HCT116 (cell line): ENCODE data around the gene YWHAB. TPM values are rescaled to one million over a fixed set of nuclear protein-coding genes. Genes with fewer than 3 reads are reported as not detected.

Source experiments
- ATAC-seq: fragments of 200-7000 bp; cut with Tn5 transposase; 2 replicates; pipeline ENCODE4 v1.9.1; 2020; ENCODE audit warnings: mild to moderate bottlenecking, moderate library complexity
- BruUV-seq: library from RNA; stranded (reverse); fragments of 400-500 nt; replicated peaks from 2 replicates; lab custom pipeline; 2021; lab: Mats Ljungman, UMichigan
- CTCF ChIA-PET: fragments of 300-600 bp; sonication (Branson Sonifier 250); formaldehyde crosslinking; loops from one replicate; lab custom pipeline; 2021; ENCODE audit warnings: antibody characterized with exemption; lab: Charles Lee
- POLR2A ChIA-PET: fragments of 300-600, 350-600 bp; sonication (Branson Sonifier 250); formaldehyde crosslinking; loops from one replicate; lab custom pipeline; 2021; ENCODE audit warnings: antibody characterized with exemption; lab: Charles Lee
- RAD21 ChIA-PET, 2 experiments: fragments of 300-600 bp; sonication (Branson Sonifier 250); formaldehyde crosslinking; loops; one replicate each; lab custom pipeline; 2023; ENCODE audit warnings: low total read pairs in 2 of 2; ENCODE audit not compliant: uncharacterized antibody in 2 of 2, unreplicated experiment in 2 of 2, low non-redundant PET in 1 of 2; lab: Charles Lee
- DNase-seq: peaks from one replicate; pipeline ENCODE4 v3.0.0-alpha.2; 2010; ENCODE audit warnings: low read depth, low spot score
- H2AFZ ChIP-seq: fragments of 200-600 bp; shearing (Covaris generic), sonication (generic); 2 replicates; pipeline ENCODE4 v1.6.1; 2017; ENCODE audit warnings: low read depth, mixed run types, mixed read lengths, antibody characterized with exemption, low read length; ENCODE audit not compliant: poor library complexity, severe bottlenecking
- H3K27ac ChIP-seq: 2 replicates; pipeline ENCODE4 v1.5.1; 2012; ENCODE audit warnings: low read depth, low read length
- H3K27me3 ChIP-seq: fragments of 200-600 bp; sonication (generic); 2 replicates; pipeline ENCODE4 v1.6.1; 2016; ENCODE audit warnings: mixed run types, low read length, mixed read lengths; ENCODE audit not compliant: insufficient read depth
- H3K36me3 ChIP-seq, 2 experiments: fragments of 200-500 bp in 1 of 2; fragments of 200-600 bp in 1 of 2; sonication (Bioruptor generic) in 1 of 2; sonication (generic) in 1 of 2; 2 replicates each; pipeline versions ENCODE4 v1.5.1 to v1.6.1; 2014 to 2016; ENCODE audit warnings: low read length in 2 of 2, inconsistent platforms in 1 of 2, mixed read lengths in 1 of 2, mixed run types in 1 of 2; ENCODE audit not compliant: insufficient read depth in 2 of 2, control insufficient read depth in 1 of 2
- H3K4me1 ChIP-seq, 2 experiments: fragments of 200-600 bp in 1 of 2; sonication (generic) in 1 of 2; 2 replicates each; pipeline versions ENCODE4 v1.5.1 to v1.6.1; 2012 to 2017; ENCODE audit warnings: low read length in 2 of 2, inconsistent platforms in 1 of 2, mild to moderate bottlenecking in 1 of 2, mixed read lengths in 1 of 2, mixed run types in 1 of 2, moderate library complexity in 1 of 2; ENCODE audit not compliant: insufficient read depth in 2 of 2, control insufficient read depth in 1 of 2
- H3K4me2 ChIP-seq: fragments of 200-600 bp; sonication (generic); 2 replicates; pipeline ENCODE4 v1.6.1; 2017; ENCODE audit warnings: mixed run types, low read length, mixed read lengths
- H3K4me3 ChIP-seq, 2 experiments: fragments of 200-600 bp in 1 of 2; sonication (generic) in 1 of 2; replicated peaks in 1 of 2; 2 replicates each; pipeline ENCODE4 v1.5.1; 2011 to 2016; ENCODE audit warnings: low read length in 2 of 2, control low read depth in 1 of 2, low read depth in 1 of 2, mild to moderate bottlenecking in 1 of 2, mixed read lengths in 1 of 2, mixed run types in 1 of 2
- H3K79me2 ChIP-seq: fragments of 200-600 bp; sonication (generic); 2 replicates; pipeline ENCODE4 v1.6.1; 2017; ENCODE audit warnings: mild to moderate bottlenecking, mixed run types, low read length, moderate library complexity, mixed read lengths; ENCODE audit not compliant: insufficient read depth
- H3K9ac ChIP-seq: fragments of 200-600 bp; sonication (generic); 2 replicates; pipeline ENCODE4 v1.6.1; 2016; ENCODE audit warnings: low read length, mixed read lengths
- H3K9me2 ChIP-seq: fragments of 200-600 bp; sonication (generic), shearing (Covaris generic); 2 replicates; pipeline ENCODE4 v1.6.1; 2017; ENCODE audit warnings: mixed run types, mild to moderate bottlenecking, moderate library complexity; ENCODE audit not compliant: insufficient read depth
- H3K9me3 ChIP-seq, 2 experiments: fragments of 200-500 bp in 1 of 2; fragments of 200-600 bp in 1 of 2; sonication (Bioruptor generic) in 1 of 2; sonication (generic) in 1 of 2; 2 replicates each; pipeline ENCODE4 v1.6.1; 2014 to 2017; ENCODE audit warnings: low read length in 2 of 2, mixed read lengths in 2 of 2, inconsistent platforms in 1 of 2, low read depth in 1 of 2, mild to moderate bottlenecking in 1 of 2, mixed run types in 1 of 2, moderate library complexity in 1 of 2; ENCODE audit not compliant: control insufficient read depth in 1 of 2, insufficient read depth in 1 of 2
- H4K20me1 ChIP-seq: fragments of 200-600 bp; sonication (generic), shearing (Covaris generic); 2 replicates; pipeline ENCODE4 v1.6.1; 2017; ENCODE audit warnings: mixed run types, mild to moderate bottlenecking, moderate library complexity; ENCODE audit not compliant: insufficient read depth
- ATF3 ChIP-seq: IDR thresholded peaks from 2 replicates; pipeline ENCODE4 v1.6.1; 2012
- CBX3 ChIP-seq: IDR thresholded peaks from 2 replicates; pipeline ENCODE4 v1.6.1; 2012; ENCODE audit warnings: low read depth
- CTCF ChIP-seq, 3 experiments: fragments of 200-600 bp in 1 of 3; sonication (generic) in 1 of 3; IDR thresholded peaks in 2 of 3; conservative IDR thresholded peaks in 1 of 3; 2 replicates each; pipeline ENCODE4 v1.5.1; 2012 to 2017; ENCODE audit warnings: low read depth in 2 of 3, low read length in 2 of 3, antibody characterized with exemption in 1 of 3, borderline replicate concordance in 1 of 3, control low read depth in 1 of 3, mild to moderate bottlenecking in 1 of 3, mixed read lengths in 1 of 3, mixed run types in 1 of 3, moderate library complexity in 1 of 3; ENCODE audit not compliant: insufficient read depth in 1 of 3
- ELF1 ChIP-seq: IDR thresholded peaks from 2 replicates; pipeline ENCODE4 v1.6.1; 2012; ENCODE audit warnings: low read depth, borderline replicate concordance
- EZH2phosphoT487 ChIP-seq: fragments of 200-600 bp; IDR thresholded peaks from 2 replicates; pipeline ENCODE4 v1.6.1; 2018; ENCODE audit warnings: antibody characterized with exemption, borderline replicate concordance
- JUND ChIP-seq: IDR thresholded peaks from 2 replicates; pipeline ENCODE4 v1.6.1; 2012
- REST ChIP-seq: IDR thresholded peaks from 2 replicates; pipeline ENCODE4 v1.6.1; 2012; ENCODE audit warnings: low read depth
- SP1 ChIP-seq: IDR thresholded peaks from 2 replicates; pipeline ENCODE4 v1.6.1; 2012; ENCODE audit warnings: low read depth
- TCF7L2 ChIP-seq: IDR thresholded peaks from 2 replicates; pipeline ENCODE4 v1.7.0; 2011; ENCODE audit warnings: borderline replicate concordance, inconsistent platforms; ENCODE audit not compliant: insufficient read depth, insufficient read length; ENCODE audit errors: extremely low read depth
- ZBTB33 ChIP-seq: IDR thresholded peaks from 2 replicates; pipeline ENCODE4 v1.6.1; 2011; ENCODE audit warnings: mild to moderate bottlenecking, low read length, moderate library complexity; ENCODE audit not compliant: insufficient replicate concordance; ENCODE audit errors: extremely low read depth
- ZNF274 ChIP-seq: fragments of 200-500 bp; sonication (Bioruptor generic); IDR thresholded peaks from 2 replicates; pipeline ENCODE4 v1.6.1; 2014; ENCODE audit warnings: mild to moderate bottlenecking, low read depth, low read length, inconsistent platforms
- intact Hi-C: fragments of 100-400 bp; cut with micrococcal nuclease; formaldehyde crosslinking; loops from 2 replicates; pipeline ENCODE4 v1.10.0; 2022
- total RNA-seq: library from RNA; stranded (reverse); gene quantifications from one replicate; pipeline ENCODE4 v1.2.1, GENCODE V29; 2021; ENCODE audit not compliant: unreplicated experiment

Gene YWHAB
- total RNA-seq, 1 experiment from 2014 or later, result 200 TPM

GRCh38 chr20:44861531-44862006 is 23.9 kb upstream of the YWHAB start:
- Histone ChIP-seq H4K20me1 (no peaks in the 10 kb centered on the region), H3K79me2 (no peaks in the 10 kb centered on the region), H3K4me3 (no peak overlapping the region), H3K9me2 (no peaks in the 10 kb centered on the region), H3K4me1 (peaks cover 0 to 4% of the 10 kb centered on the region in 2 experiments; a peak in 2 of 4 replicates), H3K9me3 (no peaks in the 10 kb centered on the region), H3K27ac (no peak overlapping the region), H3K27me3 (no peaks in the 10 kb centered on the region), H3K9ac (no peak overlapping the region), H3K36me3 (no peaks in the 10 kb centered on the region), H3K4me2 (no peak overlapping the region), H2AFZ (no peak overlapping the region)
- no TSS peak for BruUV-seq
- ChIA-PET RAD21 (no interaction called here), CTCF (no interaction called here), POLR2A (no interaction called here)
- TF ChIP-seq EZH2phosphoT487, result no peak
- no peak for TF ChIP-seq ELF1
- TF ChIP-seq ATF3, result no peak
- TF ChIP-seq ZNF274, result no peak
- TF ChIP-seq CTCF (IDR thresholded peaks at IDR 0.05 in 2 of 3, conservative IDR thresholded peaks at IDR 0.05 in 1 of 3; ENCODE audit: borderline replicate concordance in 1 of 3, insufficient read depth in 1 of 3, low read depth in 2 of 3, low read length in 2 of 3), result no peak
- no peak for TF ChIP-seq TCF7L2
- TF ChIP-seq ZBTB33, result no peak
- TF ChIP-seq SP1, result no peak
- TF ChIP-seq JUND, result no peak
- no peak for TF ChIP-seq REST
- TF ChIP-seq CBX3, result no peak
- intact Hi-C loops, result no loop called here
- no peak for ATAC-seq
- no peak for DNase-seq
